ENCODE measurements around the gene UBASH3B.

Gene UBASH3B

GRCh38 chr11:122634501-122634900, 21.0 kb upstream of the UBASH3B start:
- H3K27me3 ChIP-seq (ENCODE audit: control insufficient read depth, insufficient read depth, low read length) = no peaks in the 10 kb centered on the region
- no peak overlapping the region for H3K27ac ChIP-seq
- no peak overlapping the region for H3K4me3 ChIP-seq (ENCODE audit: low read depth, low read length)
- H3K9ac ChIP-seq = no peak overlapping the region
- no peaks in the 10 kb centered on the region for H3K9me3 ChIP-seq (ENCODE audit: control insufficient read depth, low read length)
- H3K4me1 ChIP-seq = no peaks in the 10 kb centered on the region
- H3K36me3 ChIP-seq (ENCODE audit: control insufficient read depth, insufficient read depth, low read length) = no peaks in the 10 kb centered on the region
- no peak for TF ChIP-seq CTCF (IDR thresholded peaks at IDR 0.05)
- no peaks in the 10 kb centered on the region for H3K79me2 ChIP-seq
- H2AFZ ChIP-seq = no peak overlapping the region
- H3K4me2 ChIP-seq (ENCODE audit: low read length) = no peak overlapping the region

- H3K9ac ChIP-seq = no peak overlapping the region
- no peak for TF ChIP-seq CTCF (IDR thresholded peaks at IDR 0.05)
- H3K9me3 ChIP-seq (ENCODE audit: control insufficient read depth, low read length) = no peaks in the 10 kb centered on the region
- no peaks in the 10 kb centered on the region for H3K79me2 ChIP-seq
- H2AFZ ChIP-seq = no peak overlapping the region
- H3K36me3 ChIP-seq (ENCODE audit: control insufficient read depth, insufficient read depth, low read length) = no peaks in the 10 kb centered on the region
- H3K4me1 ChIP-seq = no peaks in the 10 kb centered on the region
- H3K4me2 ChIP-seq (ENCODE audit: low read length) = no peak overlapping the region
- no peaks in the 10 kb centered on the region for H3K27me3 ChIP-seq (ENCODE audit: control insufficient read depth, insufficient read depth, low read length)
- no peak overlapping the region for H3K27ac ChIP-seq
- no peak overlapping the region for H3K4me3 ChIP-seq (ENCODE audit: low read depth, low read length)
These were observed 18.0 kb upstream of the UBASH3B start for GRCh38 chr11:122637541-122637940.

DNA sequence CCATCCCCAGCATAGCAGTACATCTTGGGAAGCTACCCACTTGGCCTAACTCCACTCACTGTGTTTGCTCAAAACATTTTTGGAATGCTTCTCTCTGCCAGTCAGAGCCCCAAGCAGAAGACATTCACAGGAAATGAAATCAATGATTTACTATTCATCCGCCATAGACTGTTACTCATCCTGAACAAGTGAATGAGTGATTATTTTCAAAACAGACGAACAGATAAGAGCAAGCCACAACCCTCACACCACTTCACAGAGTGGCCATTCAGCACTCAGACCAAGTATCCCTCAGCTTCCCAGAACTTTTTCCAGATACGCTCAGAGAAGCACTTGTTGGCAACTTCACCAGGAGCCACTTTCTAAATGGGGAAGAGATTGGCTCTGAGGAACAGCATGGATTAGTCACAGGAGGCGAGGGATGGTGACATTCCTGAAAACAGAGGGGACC, 13.0 kb upstream of the UBASH3B start:
- H3K27me3 ChIP-seq (ENCODE audit: control insufficient read depth, insufficient read depth, low read length) = no peaks in the 10 kb centered on the region
- no peaks in the 10 kb centered on the region for H3K4me1 ChIP-seq
- H3K9ac ChIP-seq = no peak overlapping the region
- H3K36me3 ChIP-seq (ENCODE audit: control insufficient read depth, insufficient read depth, low read length) = no peaks in the 10 kb centered on the region
- H3K79me2 ChIP-seq = no peaks in the 10 kb centered on the region
- no peak overlapping the region for H3K27ac ChIP-seq
- no peak overlapping the region for H3K4me3 ChIP-seq (ENCODE audit: low read depth, low read length)
- TF ChIP-seq CTCF (IDR thresholded peaks at IDR 0.05) = no peak
- no peaks in the 10 kb centered on the region for H3K9me3 ChIP-seq (ENCODE audit: control insufficient read depth, low read length)
- H2AFZ ChIP-seq = no peak overlapping the region
- H3K4me2 ChIP-seq (ENCODE audit: low read length) = no peak overlapping the region

DNA sequence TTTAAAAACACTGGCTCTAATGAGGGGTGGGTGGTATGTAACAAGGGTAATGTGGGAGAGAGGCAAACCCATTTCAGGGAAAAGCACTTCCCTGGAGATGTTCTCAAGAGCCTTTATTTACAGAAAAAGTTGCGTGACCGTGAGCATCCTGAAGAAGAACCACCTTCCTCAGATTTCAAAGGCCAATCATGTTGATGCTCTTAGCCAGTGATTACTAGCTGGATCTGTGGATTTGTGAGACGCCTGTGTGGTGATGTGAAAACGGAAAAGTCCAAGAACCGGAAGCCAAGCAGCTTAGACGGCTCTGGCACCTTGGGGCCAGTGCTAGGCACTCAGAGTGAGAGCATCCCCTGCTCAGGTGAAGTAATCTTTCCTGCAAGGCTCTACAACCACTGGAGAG, 12.6 kb upstream of the UBASH3B start:
- Histone ChIP-seq H3K27me3 (ENCODE audit: control insufficient read depth, insufficient read depth, low read length) (no peaks in the 10 kb centered on the region), H3K9ac (no peak overlapping the region), H3K4me1 (no peaks in the 10 kb centered on the region), H2AFZ (no peak overlapping the region), H3K36me3 (ENCODE audit: control insufficient read depth, insufficient read depth, low read length) (no peaks in the 10 kb centered on the region), H3K4me2 (ENCODE audit: low read length) (no peak overlapping the region), H3K27ac (no peak overlapping the region), H3K9me3 (ENCODE audit: control insufficient read depth, low read length) (no peaks in the 10 kb centered on the region), H3K4me3 (ENCODE audit: low read depth, low read length) (no peak overlapping the region), H3K79me2 (no peaks in the 10 kb centered on the region)
- no peak for TF ChIP-seq CTCF (IDR thresholded peaks at IDR 0.05)

DNA sequence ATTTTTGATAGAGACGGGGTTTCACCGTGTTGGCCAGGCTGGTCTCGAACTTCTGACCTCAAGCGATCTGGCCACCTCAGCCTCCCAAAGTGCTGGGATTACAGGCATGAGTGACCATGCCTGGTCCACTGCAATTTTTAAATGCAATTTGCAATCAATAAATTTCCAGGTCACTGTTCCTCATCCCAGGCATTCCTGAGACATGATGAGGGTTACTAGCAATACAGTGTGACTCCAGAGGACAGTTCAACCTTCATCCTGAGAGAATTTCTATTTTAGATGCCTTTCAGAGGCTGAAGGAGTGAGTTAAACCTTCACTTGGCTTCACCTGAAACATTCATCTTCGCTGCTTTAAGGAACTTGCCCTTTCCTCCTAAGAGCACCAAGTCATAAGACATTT, 9.7 kb upstream of the UBASH3B start:
- H3K36me3 ChIP-seq (ENCODE audit: control insufficient read depth, insufficient read depth, low read length) = no peaks in the 10 kb centered on the region
- H3K9me3 ChIP-seq (ENCODE audit: control insufficient read depth, low read length) = no peaks in the 10 kb centered on the region
- H2AFZ ChIP-seq = no peak overlapping the region
- no peaks in the 10 kb centered on the region for H3K79me2 ChIP-seq
- no peak overlapping the region for H3K4me3 ChIP-seq (ENCODE audit: low read depth, low read length)
- H3K27ac ChIP-seq = no peak overlapping the region
- H3K27me3 ChIP-seq (ENCODE audit: control insufficient read depth, insufficient read depth, low read length) = no peaks in the 10 kb centered on the region
- no peaks in the 10 kb centered on the region for H3K4me1 ChIP-seq
- no peak for TF ChIP-seq CTCF (IDR thresholded peaks at IDR 0.05)
- no peak overlapping the region for H3K4me2 ChIP-seq (ENCODE audit: low read length)
- H3K9ac ChIP-seq = no peak overlapping the region

Data from parathyroid adenoma (tissue), 2 donors.